Dermis microvascular lymphatic vessel endothelial cell (primary cell): Measurements from ENCODE around the gene MYH8. TPM values are rescaled to one million over a fixed set of nuclear protein-coding genes. Genes with fewer than 3 reads are reported as not detected.

ENCODE experiments used
- DNase-seq, 2 donors: peaks; one replicate each; pipeline versions ENCODE4 v3.0.0 to v3.0.0-alpha.2; 2010; ENCODE audit warnings: low read depth in 2 of 2
- total RNA-seq: library from RNA; depleted of rRNA; stranded (reverse); fragments of >200 nt; gene quantifications from 2 replicates; pipeline ENCODE4 v1.2.1, GENCODE V29; 2014

Gene MYH8
- not detected in 2 replicates for total RNA-seq

DNA sequence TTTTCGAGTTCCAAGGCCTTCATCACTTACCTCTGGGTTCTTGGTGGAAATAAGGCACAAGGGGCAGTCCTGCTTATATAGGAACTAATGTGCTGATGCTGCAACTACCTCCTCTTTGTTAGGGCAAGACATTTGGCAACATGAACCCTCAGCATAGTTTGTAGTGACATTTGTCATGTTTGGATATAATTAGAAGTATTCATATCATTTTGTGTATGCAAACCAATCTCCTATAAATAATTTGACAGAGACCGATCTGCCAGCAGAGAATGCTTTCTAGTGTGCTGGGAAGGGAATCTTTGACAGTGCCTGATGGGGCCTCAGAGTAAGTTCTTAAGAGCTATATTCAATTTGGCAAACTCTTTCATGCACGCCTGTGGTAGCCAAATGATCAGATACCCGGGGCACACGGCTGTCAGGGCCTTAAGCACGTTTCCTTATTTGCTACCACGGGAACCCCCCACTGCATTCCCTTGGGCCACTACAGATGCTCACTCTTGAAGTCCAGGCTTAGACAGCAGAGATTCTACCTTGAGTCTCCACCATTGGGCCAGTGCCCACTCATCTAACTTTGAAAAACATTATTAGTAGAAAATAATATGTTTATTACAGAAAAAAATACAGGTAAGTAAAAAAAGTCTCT lies at the start of gene MYH8:
Gene MYH8, minus strand, starts transcription at position 51 of the 643 bp plus-strand sequence. CDS start 1,723 bp downstream, outside the sequence.
- DNase-seq, result no peak

DNA sequence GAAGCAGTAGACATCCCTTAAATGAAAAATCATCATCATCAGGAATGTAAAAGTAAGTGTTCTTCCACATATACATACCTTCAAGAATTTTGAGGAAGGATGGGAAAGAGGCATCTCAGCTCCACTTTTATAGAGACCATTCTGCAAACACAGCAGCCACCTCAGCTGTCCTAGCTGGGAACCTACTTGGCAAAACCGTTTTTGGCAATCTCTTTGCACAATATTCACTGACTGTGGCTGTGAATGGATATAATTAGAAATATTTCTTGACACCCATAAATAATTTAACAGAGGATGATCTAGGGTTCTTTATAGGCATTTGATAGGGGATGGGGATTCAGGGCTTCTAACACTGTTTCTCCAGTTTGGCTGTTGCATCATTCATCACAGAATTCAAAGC lies 47.7 kb upstream of the MYH8 start, which contains the start of gene MYH4:
Gene MYH4, minus strand, starts transcription at position 101 of the 400 bp plus-strand sequence. CDS start 2,814 bp downstream, outside the sequence.
- DNase-seq, result no peak

DNA sequence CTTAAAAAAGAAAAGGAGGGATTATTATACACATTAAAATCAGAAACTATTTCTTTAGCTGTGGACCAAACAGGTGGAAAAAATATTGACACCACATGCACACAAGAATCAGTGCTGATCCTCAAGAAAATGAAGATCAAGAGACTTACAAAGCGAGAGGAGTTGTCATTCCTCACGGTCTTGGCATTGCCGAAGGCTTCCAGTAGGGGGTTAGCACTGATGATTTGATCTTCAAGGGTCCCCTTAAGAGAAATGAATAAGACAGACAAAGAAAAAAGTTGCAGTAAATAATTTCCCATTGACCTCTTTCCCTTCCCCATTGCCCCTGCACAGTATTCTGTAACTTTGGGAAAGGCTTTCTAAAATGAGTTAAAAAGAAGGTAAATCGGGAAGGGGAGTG lies 41.7 kb upstream of the MYH8 start:
- no peak for DNase-seq

DNA sequence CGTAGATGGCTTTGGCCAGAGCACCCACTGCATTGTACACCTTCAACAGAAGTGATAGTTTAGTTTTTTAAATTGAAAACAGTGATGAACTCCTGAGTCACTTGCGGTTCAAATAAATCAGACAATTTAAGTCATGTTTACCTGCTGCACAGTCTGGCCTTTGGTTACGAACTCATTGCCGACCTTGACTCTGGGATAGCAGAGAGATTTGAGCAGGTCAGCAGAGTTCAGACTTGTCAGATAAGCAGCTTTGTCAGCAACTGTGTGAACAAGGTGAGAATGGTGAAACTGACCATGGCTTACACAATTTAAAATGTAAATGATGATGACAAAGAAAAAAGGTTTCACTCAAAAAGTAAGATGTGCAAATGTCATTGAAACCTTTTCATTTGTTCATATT lies 38.3 kb upstream of the MYH8 start:
- DNase-seq, result no peak

DNA sequence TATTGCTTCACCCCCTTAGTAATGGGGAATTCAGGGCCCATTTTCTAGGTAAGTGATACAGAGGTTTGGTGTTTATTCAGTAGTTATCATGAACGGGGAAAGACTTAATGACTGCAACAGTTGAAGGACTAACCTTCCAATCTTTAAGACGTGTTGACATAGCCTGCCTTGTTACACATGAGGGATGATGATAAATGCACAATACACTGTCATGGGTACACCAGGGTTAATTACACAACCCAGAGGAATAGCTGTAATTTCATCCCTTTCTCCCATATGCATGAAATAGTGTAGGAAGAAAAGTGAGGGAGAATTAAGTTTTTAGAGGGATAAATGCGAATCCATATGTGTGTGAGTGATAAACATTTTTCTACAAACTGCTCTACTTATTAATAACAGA lies 37.0 kb upstream of the MYH8 start:
- no peak for DNase-seq

DNA sequence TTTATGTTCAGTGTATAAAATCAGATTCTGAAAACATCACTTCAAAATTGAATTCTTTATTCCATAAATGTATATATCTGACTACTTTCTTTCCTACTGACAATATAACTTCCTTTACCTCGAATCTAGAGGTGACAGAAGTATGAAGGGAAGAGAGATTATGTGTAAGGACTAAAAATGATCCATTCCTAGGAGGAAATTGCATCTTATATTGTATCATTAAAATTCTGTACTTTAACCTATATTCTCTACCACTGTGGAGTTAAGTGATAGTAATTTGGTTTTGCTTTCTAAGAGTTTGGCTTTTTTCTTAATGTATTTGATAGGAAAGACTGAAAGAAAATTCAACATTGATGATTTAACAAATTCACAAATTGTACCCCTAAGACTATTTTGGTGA lies 36.2 kb upstream of the MYH8 start:
- DNase-seq, result no peak

DNA sequence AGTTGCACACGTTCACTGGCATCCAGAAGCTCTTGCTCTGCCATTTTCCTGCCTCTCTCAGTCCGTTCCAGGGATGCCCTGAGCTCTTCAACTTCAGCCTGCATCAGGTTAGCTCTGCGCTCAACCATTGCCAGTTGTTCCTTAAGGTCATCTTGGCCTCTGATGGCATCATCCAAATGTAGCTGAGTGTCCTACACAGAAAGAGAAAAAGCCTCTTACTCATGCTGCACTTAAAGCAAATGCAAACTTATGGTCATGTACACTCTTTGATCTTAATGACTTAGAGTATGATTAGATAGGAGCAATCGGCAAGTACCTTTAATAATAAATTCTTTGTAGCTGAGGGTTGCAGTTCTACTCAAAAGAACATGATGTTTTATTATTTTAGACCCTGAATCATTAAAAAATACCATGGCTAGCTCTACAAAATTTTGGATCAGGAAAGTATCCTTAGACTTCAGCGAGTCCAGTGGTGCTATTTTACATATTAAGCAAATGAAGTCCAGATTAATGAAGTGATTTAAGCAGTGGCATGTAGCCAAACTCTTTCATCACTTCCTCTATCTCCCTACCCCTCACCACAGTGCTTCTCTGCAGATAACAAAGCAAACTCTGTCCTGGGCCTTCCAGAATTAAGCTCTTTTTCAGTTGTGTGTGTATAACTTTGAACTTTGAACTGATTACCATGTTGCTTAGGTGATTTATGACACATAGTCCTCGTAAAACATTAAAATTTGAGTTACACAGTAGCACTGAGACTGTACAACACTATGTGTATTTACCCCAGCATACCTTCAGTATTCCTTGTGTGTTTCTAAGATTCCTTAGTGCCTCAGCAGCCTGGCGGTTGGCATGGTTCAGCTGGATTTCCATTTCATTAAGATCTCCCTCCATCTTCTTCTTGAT lies 25.5 kb upstream of the MYH8 start:
- DNase-seq, result no peak

DNA sequence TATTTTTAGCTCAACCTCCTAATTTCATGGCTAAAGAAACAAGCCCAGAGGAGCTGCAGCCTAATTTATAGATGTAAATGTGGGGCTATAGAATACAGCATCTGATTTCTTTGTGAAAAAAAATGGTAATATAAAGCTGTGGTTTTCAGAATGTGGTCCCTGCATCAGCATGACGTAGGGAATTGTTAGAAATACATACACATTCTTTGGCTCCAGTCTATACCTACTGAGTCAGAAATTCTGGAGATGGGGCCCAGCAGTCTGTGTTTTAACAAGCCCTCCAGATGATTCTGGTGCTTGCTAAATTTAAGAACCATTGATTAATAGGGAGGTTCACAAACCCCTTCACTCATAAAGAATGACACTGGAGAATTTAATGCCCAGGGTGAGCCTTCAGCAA lies 18.1 kb upstream of the MYH8 start:
- DNase-seq, result no peak

DNA sequence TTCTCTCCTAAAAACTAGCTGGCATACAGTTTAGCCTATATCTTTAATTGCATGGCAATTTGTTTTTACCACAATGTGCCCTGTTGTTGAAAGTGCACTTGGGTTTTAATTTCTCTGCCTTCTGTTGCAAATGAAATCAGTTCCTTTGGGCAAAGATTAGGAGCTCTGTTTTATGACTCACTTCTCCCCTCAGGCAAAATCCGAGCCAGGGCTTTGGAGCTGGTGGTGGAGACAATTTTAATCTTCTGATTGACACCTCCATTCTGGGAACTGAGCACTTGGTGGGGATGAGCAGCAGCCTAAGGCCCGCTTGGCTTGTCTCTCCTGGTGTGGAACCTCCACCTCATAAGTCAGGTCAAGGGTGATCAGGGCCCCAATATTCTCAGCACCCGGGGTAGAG lies 13.3 kb upstream of the MYH8 start:
- DNase-seq, result no peak

DNA sequence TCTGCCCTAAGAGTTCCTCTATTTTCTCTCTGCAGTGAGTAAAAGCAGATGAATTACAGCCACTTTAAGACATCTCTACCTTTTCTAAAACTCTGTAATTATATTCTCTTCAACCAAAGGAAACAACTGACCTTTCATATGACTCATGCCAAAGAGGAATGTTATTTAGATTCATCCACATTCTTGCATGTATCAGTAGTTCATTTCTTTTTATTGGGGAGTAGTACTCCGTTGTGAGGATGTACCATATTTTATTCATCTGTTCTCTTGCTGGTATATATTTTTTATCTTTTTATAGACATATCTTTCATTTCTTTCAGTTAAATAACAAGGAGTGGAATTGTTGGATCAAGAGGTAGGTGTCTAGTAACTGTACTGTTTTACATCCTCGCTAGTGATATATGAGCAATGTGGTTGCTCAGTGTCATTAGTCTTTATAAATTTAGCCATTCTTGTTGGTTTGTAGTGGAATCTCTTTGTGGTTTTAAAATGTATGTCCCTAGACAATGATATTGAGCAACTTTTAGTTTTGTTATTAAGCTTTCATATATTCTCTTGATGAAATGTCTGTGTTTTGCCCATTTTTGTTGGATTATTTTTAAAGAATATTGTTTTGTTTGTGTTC lies 7.8 kb upstream of the MYH8 start:
- no peak for DNase-seq

DNA sequence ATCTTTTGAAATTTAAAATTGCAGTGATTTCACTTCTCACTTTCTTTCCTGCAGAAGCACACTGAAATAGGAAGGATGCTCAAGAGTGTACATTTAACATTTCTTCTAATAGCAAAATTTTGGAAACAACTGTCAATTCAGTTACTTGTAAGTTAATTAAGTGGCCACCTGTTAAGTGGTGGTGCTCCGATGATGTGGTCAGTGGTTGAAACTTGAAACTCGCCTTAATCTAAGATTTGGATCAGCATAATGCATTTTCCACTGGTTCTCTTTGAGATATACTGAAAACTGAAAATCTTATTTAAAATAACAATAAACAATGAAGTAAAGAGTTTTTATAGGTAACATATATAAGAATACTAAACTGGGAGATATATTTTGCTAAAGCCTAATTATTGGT lies 7.0 kb upstream of the MYH8 start:
- DNase-seq, result no peak

DNA sequence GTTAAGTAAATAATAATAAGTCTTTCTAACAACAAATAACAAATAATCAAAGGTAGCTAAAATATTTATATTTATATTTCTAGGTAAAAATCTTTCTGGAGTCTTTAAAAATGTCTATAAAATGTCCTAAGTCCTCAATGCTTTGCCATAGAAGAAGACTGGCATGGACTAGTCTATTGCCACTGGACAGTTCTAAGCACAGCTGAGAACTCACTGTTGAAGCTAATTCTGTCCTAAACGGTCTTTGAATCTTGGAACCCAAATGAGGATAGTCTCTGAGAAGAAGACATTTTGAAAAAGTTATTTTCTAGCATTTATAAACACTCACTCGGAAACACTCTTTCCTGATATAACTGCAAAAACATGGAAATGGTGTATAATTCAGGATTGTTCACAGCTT lies 539 bp downstream of the MYH8 start:
- DNase-seq, result no peak

DNA sequence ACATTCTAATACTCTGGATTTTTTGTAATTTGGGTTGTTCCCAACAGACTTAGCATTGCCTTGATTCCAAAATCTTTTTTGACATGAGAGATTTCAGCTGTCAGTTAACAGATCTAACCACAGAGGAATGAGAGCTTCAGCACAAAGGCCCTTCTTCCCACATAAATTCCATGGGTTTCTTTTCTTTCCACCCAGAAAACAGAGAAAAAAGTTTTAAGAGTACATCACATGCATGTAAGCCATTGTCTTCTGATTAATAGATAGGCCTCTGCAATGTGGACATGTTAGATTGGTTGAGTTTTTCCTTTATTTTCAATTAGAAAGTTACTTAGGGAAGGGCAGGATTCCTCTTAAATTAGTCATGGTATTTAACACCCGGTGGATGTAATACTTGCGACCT lies 939 bp downstream of the MYH8 start:
- DNase-seq, result no peak

DNA sequence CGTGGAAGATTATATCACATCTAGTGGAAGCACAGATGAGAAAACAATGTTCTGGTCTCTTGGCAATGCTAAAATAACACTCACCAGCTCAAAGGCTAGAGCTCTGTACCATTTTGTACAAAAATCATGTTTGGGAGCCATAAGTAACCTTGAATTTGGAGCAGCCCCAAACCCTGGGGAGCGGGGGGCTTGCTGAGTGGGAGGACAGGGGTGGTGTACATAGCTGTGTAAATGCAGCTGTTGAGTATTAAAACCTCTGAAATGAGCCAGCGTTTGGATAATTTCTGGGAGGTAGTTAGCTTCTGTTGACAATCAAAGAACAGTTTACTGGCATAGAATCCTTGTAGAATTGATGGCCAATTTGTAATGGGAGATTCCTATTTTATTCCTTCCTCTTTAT lies 4.3 kb downstream of the MYH8 start:
- DNase-seq, result no peak

DNA sequence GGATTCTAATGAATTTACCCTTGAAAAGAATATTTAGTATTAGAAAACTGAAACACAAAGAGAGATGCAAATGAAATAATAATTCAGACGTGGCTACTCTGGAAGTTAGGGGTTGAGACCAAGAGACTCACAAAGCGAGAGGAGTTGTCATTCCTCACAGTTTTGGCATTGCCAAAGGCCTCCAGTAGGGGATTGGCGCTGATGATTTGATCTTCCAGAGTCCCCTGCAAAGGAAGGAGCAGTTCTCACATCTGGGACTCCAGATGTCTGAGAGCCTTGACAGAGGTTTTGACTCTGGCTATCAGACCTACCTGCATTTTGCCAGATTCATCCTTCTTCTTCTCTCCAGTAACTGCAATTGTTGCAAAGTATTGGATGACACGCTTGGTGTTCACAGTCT lies 6.6 kb downstream of the MYH8 start:
- DNase-seq, result no peak

DNA sequence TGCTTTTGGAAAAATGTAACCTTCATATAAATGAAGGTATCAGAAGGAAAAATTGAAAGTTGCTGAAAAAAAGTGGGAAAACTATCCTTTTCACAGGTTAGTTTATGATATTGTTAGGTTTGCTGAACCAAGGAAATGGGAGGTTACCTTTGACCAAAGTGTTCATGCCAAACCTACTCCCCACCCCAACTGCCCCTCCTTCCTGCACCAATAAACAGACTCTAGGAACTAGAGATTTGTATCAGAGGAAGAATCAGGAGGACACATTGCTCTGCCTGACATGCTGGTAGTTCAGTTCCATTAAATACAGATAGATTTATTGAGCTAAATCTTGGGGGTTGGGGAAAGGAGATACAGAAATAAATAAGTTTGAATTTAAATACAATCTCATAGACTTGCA lies 18.2 kb downstream of the MYH8 start:
- no peak for DNase-seq

DNA sequence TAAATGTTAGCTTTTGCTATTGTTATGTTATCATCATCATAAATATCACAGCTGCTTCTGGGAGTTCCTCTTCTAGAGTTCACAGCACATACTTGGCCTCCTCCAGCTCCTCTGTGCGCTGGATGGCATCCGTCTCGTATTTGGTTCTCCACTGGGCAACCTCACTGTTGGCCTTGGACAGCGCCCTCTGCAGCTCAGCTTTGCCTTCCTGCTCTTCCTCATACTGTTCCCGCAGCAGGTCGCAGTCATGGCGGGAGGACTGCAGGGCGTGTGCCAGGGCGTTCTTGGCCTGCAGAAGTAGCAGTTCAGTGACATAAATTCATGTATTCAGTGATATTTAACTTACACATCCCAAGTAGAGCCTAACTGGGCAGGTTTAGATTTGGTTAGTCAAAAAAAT lies 23.4 kb downstream of the MYH8 start:
- no peak for DNase-seq

DNA sequence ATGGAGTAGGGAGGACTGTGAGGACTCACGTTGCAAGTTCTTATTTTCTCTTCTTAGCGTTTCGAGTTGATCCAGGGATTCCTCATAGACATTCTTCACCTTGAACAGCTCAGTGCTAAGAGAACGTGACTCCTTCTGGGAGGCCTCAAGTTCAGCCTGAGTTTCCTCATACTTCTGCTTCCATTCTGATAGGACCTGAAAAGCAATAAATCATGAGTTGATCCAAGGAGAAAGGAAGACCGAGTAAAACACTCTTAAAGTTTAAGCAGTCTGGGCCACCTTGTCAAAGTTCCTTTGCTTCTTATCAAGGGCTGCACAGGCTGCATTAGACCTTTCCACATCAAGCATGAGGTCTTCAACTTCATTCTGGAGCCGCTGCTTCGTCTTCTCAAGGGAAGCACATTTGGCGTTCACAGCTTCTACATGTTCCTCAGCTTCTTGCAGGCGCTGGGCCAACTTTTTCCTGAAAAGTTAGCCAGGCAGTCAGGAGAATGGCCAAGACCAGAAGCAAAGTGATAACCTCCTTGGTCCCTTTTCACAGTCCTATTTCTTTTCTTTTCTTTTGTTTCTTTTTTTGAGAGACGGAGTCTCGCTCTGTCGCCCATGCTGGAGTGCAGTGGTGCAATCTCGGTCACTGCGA lies 25.1 kb downstream of the MYH8 start:
- DNase-seq, result no peak

DNA sequence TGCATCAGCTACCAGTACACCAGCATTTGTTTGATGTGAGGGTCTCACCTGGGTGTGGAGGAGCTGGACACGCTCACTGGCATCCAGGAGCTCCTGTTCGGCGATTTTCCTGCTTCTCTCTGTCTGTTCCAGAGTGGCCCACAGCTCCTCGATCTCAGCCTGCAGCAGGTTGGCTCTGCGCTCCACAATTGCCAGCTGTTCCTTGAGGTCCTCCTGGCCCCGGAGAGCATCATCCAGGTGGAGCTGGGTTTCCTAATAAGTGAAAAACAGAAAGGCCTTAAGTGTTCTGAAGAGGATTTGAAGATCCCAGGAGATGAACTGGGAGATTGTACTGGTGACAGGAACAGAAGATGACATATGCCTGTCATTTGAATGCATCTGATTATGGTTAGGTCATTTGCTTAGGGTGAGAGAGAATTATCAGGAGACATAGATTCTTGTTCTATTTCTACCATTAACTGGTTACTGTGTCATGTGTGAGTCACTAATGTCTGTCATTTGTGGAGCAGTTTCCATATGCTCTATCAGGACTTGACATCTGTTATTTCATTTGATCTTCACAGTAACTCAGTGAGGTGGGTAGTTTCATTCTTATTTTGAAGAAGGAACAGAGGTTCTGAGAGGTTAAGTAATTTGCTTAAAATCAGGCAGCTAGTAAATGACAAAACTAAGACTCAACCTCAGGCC lies 27.4 kb downstream of the MYH8 start:
- no peak for DNase-seq

DNA sequence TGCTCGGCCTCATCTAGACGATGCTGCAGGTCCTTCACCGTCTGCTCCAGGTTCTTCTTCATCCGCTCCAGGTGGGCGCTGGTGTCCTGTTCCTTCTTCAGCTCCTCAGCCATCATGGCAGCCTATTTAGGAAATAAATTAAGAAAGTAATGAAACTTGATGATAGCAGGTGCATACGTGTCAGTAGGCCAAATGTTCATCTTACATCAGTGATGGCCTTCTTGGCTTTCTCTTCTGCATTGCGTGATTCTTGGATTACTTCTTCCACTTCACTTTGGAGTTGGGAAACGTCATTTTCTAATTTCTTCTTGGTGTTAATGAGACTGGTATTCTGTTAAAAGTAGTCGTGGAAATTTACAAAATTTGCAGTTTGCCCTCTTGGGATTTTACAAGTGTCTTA lies 28.9 kb downstream of the MYH8 start:
- no peak for DNase-seq

DNA sequence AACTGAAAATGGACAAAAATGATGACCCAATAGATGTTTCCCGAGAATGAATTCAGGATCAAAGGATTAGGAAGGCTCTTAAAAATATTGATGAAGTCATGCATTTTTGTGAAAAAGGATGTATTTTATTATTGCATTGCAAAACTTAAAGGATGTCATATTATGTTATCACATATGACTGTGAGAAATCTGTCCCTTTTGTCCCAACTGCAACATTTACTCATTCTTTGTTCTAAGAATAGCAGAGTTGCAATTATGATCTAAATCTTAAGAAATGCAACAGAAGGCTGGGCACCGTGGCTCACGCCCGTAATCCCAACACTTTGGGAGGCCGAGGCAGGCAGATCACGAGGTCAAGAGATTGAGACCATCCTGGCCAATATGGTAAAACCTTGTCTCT lies 35.9 kb downstream of the MYH8 start:
- no peak for DNase-seq
